Measurements from ENCODE around the gene ZNF175. TPM values are rescaled to one million over a fixed set of nuclear protein-coding genes. Genes with fewer than 3 reads are reported as not detected.

Gene ZNF175
- polyA plus RNA-seq (ENCODE audit: insufficient read depth in 1 of 5, insufficient read length in 5 of 5, low replicate concordance in 1 of 5): 10 to 100 TPM; 11.1 to 22.4 (median 19.3) TPM
- long read RNA-seq, donor 1, full-length matches to known transcripts: 6 of 6 reads
- long read RNA-seq, donor 1, partial matches to known transcripts: 0 of 6 reads
- long read RNA-seq, donor 1, other reads (novel, unspliced or antisense): 0 of 6 reads
- long read RNA-seq, donor 2, full-length matches to known transcripts: 2 of 2 reads
- long read RNA-seq, donor 2, partial matches to known transcripts: 0 of 2 reads
- long read RNA-seq, donor 2, other reads (novel, unspliced or antisense): 0 of 2 reads
- long read RNA-seq, donor 3, partial matches to known transcripts: 0 of 1 reads
- long read RNA-seq, donor 3, other reads (novel, unspliced or antisense): 0 of 1 reads
- long read RNA-seq, donor 4, partial matches to known transcripts: 6 of 8 reads
- long read RNA-seq, donor 4, other reads (novel, unspliced or antisense): 0 of 8 reads
- long read RNA-seq, donor 5, full-length matches to known transcripts: 5 of 5 reads
- long read RNA-seq, donor 5, partial matches to known transcripts: 0 of 5 reads
- long read RNA-seq, donor 5, other reads (novel, unspliced or antisense): 0 of 5 reads
- long read RNA-seq, donor 6, full-length matches to known transcripts: 8 of 8 reads
- long read RNA-seq, donor 6, partial matches to known transcripts: 0 of 8 reads
- long read RNA-seq, donor 6, other reads (novel, unspliced or antisense): 0 of 8 reads
- long read RNA-seq, donor 7, full-length matches to known transcripts: 1 of 1 reads
- long read RNA-seq, donor 7, partial matches to known transcripts: 0 of 1 reads
- long read RNA-seq, donor 7, other reads (novel, unspliced or antisense): 0 of 1 reads
- long read RNA-seq, donor 8, full-length matches to known transcripts: 4 of 4 reads
- long read RNA-seq, donor 8, partial matches to known transcripts: 0 of 4 reads
- long read RNA-seq, donor 8, other reads (novel, unspliced or antisense): 0 of 4 reads

GRCh38 chr19:51570962-51571575, at the start of gene ZNF175:
Gene ZNF175 (plus strand): TSS chr19:51571283. CDS start chr19:51573330, 2,047 bp downstream.
- DNase-seq: peak; percentile 96 to 98

DNA sequence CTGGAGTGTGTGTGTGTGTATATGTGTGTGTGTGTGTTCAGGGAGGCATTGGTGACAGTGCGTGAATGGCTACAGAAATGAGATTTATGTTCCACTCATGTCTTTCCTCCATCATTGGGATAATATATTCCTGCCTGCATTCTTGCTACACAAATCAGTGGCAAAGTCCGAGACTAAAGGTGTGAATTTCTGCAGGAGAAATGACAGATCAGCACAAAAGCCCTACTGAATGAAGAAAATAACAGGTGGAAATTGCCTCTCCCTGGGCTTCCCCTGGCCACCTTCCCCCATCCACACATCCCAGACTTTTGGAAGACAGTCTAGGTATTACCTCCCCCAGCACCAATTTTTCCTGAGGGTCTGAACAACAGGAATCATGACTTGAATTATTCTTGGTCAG, 49.7 kb upstream of the ZNF175 start:
- no peak for DNase-seq

DNA sequence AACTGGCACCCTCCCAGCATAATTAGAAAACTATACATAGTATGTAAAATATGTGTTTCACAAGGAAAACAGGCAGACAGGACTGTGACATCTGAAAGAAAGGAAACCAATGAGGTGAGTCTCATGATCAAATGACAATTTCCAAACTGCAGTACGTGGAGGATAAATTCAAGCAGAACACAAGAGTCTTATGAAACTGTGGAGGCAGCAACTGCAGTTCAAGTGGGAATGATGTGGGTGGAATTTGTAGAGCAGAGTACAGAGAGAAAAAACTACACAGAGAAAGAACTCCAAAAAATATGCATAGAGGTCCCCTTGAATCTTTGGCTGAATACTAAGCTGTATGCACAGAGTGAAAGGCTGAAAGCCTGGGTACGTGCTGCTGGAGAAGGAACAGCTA, 49.3 kb upstream of the ZNF175 start:
- no peak for DNase-seq

DNA sequence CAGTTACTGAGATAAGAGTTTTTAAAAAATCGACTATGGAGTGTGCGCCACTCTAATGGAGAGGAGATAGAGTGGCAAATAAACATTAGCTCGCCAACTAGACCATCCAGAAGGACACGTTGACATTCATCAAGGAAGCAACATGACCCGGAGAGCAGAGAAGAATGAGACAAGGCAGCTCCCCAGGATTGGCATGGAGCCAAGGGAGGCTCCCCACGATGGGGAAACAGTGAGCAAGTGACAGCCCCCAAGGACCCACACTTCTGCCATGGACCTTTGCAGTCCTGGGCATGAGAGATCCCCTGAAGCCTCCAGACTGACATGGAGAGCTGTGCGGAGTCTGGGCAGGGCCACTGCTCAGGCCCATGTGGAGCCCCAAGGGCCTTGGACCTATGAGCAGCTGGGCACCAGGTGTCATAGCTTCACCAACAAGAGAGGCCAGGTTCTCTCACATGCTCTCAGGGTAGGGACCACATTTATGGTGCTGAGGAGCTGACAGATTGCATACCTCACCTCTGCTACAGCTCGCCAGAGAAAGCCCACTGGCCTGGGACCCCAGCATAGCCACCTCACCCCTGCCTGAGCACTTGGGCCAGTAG, 46.3 kb upstream of the ZNF175 start:
- DNase-seq: no peak

DNA sequence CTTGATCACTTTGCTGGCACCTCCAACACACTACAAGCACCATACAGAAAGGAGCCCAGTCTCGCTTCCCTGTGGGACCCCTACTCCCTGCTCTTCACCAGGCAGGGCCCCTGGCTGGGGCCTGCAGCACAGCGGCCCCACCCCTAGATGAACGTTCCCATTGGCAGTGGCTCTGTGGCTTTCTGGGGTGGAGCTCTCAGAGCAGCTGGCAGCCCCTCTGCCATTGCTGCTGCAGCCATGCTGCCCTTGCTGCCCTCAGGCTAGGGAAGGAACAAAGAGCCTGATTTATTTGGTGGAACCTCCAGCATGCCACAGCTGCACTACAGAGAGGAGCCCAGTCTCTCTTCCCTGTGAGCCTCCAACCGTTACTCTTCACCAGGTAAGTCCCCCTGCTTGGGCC, 45.4 kb upstream of the ZNF175 start:
- no peak for DNase-seq

DNA sequence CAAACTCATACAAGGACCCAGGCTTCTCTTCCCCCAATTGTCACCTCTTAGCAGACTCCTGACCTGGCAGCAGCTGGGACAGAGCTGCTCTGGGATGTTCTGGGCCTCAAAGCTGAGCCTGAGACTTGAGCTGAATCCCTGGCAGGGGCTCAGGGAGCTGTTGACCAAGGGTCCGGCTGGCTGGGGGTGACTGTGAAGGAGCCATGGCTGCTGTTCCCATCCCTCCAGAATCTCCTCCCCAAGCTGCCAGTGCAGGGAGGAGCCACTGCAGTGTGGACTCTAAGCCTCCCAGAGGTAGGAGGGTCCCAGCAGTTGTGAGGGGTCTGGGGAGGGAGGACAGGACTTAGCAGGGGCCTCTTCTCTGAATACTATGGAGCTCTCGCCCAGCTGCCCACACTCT, 41.8 kb upstream of the ZNF175 start:
- DNase-seq: no peak

DNA sequence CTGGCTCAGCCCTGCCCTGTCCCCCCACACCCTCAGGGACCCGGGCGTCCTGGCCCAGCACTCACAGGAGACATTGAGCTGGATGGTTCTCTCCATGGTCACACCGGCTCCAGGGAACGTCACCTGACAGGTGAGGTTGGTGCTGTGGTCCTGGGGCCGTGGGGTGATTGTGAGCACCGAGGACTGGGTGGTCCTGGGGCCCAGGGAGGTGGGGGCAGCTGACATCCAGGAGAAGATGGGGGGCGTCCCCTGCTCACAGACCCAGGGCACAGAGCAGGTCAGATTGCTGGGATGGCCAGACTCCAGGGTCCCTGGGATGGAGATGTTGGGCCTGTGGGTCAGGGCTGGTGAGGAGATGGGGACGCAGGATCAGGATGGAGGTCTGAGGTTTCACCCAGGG, 40.5 kb upstream of the ZNF175 start:
- DNase-seq: no peak

- peak in 1 of 2 donors; percentile 2 for DNase-seq
These were observed 39.5 kb upstream of the ZNF175 start, which contains the start of gene SIGLEC6 for GRCh38 chr19:51531349-51532315. Gene SIGLEC6 (minus strand): TSS chr19:51531670. CDS start chr19:51531648, 22 bp downstream.

DNA sequence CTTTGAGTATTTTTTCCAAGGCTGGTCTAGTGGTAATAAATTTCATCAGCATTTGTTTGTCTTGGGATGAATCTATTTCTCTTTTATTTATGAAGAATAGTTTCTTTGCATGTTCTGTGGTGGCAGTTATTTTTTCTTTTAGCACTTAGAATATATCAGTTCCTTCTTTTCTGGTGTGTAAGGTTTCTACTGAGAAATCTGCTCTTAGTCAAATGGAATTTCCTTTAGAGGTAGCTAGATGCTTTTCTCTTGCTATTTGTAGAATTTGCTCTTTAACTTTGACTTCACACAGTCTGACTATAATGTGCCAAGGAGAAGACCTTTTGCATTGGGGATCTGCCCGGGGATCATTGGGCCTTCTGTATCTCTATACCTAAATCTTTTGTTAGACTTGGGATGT, 35.5 kb upstream of the ZNF175 start:
- no peak for DNase-seq

- DNase-seq: no peak
These were observed 31.2 kb upstream of the ZNF175 start for GRCh38 chr19:51539821-51540366.

- DNase-seq: no peak
These were observed 29.4 kb upstream of the ZNF175 start for GRCh38 chr19:51541458-51542357.

- DNase-seq: no peak
These were observed 28.4 kb upstream of the ZNF175 start for GRCh38 chr19:51542699-51543098.

DNA sequence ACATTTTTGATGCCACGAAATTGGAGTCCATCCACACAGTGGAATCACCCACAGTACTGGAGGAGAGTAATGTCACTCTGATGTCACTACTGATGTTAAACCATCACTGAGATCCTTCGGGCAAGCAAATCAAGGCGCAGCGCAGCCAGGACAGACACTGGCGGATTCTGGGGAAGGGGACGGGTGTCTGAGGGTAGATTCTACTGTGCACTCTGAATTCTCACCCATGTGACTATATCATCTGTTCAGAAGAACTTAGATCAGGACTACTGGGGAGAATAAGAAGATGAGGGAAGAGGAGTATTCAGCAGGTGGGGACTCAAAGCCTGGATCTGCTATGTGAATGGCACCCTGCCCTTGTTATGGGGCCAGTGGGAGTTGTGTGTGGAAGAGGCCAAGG, 27.0 kb upstream of the ZNF175 start:
- DNase-seq: no peak

- DNase-seq: no peak
These were observed 24.9 kb upstream of the ZNF175 start for GRCh38 chr19:51546107-51546649.

DNA sequence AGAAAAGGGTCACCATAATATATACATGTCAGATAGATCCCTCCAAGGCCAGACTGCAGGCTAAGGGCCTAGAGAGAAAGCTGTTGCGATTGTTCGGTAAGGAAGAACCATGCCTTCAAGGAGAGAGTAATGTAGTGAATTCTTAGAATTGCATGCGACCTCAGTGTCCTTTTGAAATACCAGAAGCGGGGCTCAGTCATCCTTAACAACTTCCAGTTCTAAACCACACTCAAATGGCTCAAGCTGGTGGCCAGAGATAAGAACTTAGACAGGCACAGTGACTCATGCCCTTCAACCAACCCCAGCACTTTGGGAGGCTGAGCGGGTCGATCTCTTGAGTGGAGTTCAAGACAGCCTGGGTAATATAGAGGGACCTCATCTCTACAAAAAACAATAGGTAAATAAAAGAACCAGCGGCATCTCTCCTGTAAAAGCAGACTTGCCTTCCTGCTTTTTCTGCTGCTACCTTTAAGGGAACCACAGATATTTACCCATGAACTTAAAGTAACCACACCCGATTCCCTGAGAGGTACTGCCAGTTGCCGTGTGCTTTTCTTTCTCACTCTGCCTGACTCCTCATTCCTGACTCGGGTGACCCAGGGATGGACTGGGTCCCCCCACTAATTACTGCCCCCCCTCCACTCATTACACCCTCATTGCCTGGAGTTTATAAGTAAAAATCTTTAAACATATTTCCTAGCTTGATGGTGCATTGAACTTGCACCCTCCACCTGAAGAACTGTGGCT, 24.3 kb upstream of the ZNF175 start:
- no peak for DNase-seq

DNA sequence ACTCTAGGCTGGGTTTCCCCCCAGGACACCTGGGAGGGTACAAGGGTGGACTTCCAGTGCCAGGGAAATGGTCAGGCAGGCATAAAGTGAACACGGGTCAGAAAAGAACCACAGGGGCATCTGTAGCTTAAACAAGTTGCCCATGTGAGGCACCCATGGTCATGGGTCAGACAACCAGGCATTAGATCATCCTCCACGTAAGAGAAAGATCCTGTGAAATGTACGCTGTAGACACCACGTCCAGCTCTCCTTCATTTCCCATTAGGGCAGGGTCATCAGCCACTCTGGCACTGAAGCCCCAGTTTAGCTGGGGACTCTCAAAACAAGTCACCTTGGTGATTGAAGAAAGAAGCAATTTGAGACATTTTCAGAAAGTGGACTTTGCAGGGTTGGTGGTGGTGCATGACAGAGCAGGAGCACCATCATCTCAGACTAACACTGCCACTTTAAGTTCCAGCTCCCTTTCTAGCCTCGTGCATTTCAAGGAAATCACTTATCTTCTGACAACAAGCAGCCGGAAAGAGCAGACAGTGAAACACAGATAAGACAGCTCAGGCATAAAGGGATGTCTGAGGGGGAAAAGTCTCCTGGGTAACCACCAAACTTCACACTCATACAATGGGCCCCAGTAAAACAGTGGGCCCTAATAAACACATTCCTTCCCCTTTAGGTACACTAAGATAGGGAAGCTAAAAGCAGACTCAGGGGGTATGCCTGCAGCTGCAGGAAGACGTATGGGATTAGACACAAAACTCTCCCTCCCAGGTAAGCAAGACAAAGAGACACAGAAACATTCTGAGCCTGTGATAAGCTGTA, 23.5 kb upstream of the ZNF175 start:
- no peak for DNase-seq

DNA sequence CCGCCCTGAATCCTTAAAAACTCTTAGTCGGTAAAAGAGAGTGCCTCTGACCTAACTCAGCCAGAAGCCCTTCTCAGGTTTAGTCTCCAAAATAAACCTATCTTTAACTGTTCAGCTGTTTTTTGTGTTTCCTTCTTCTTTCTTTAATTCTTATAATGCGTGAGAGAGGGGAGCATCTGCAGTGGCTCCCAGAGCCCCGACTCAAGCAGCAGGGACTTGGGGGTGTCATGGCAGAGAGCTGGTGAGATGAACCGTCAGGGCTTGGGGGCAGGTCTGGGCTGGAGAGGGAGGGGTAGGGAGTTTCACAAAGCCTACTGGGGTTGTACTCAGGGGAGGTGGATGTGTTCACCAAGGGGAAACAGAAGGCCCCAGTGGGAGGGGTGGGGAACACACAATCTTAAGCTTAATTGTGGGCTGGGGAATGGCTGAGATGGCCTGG, 22.9 kb upstream of the ZNF175 start:
- no peak for DNase-seq
